GM19328 (cell line): ENCODE results near the gene PTPN6.
"Not testable (repeated sequence)": the region's sequence is repeated elsewhere in the genome, so short reads cannot be mapped to it uniquely, and the experiment has no call there.

ENCODE experiments used
- ATAC-seq: cut with Tn5 transposase; IDR thresholded peaks from one replicate; pipeline ENCODE4 v1.9.1; 2021; ENCODE audit warnings: mild to moderate bottlenecking, moderate library complexity; ENCODE audit not compliant: unreplicated experiment

Gene PTPN6

GRCh38 chr12:6950811-6951540, at the start of gene PTPN6:
PTPN6 (plus strand) TSS chr12:6951356; CDS start chr12:6951513, 157 bp downstream.
- ATAC-seq, result no peak

DNA sequence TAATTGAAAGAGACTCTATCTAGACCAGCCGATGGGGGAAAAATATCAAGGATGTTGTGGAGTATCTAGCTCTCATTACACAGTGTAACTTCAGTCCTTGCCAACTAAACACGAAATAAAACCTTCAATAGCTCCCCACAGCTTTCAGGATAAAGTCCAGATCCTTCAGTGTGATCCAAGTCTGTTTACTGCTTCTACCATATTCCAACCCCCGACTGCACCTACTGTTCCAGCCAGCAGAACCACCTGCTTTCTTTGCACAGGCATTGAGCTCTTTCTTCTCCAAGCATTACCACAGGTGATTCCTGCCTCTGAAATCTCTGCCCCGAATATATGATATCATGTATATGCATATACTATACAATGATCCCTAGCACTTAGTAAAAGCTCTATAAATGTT, 48.7 kb upstream of the PTPN6 start:
- ATAC-seq, result no peak

- ATAC-seq, result no peak
Measured at GRCh38 chr12:6903722-6904121, 47.4 kb upstream of the PTPN6 start.

DNA sequence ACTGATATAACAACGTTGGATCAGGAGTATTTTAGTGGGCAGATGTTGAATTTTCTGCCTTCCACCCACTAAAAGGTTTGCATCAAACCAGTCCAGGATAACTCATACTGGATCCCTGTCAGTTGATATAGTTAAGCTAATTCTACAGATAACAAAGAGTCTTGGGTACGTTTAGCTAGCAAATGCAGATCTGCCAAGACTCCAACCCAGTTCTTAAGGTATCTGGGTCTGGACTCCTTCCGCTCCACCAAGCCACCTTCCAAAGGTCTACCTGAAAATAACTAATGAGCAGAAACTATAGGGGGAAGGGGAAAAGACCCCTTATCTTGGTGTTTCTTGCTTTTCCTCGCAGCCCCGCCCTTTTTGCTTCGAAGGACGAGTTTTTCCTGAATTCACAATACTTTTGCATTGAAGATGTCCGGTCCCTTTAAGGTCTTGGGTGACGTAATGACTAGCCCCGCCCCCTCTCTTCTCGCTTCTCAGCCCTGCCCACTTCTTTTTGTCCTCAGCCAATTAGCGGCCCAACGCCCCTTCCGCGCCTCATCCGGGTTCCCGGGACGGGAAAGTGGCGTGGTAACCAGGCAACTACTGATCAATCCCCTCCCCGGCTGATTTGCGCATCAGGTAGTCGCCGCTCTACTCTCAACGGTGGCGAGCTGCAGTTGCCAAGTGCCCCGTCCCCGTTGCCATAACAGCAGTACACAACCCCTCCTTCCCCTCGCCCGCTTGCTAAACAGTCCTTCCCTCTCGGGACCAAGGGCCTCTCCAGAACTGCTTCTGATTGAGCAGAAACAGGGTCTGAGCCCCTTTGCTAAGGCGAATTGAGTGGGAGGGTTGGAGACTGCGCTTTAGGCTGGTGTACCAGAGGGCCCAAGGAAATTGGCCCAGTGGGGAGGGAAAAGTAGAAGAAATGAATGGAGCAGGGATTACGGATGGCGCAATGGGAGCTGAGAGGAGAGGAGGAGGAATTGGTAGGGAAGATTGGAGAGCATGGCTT, 46.6 kb upstream of the PTPN6 start, which contains the start of gene LRRC23:
Gene LRRC23 (plus strand): TSS at position 543 of the 997 bp plus-strand sequence. CDS start 812 bp downstream, outside the sequence.
- ATAC-seq, result peak; percentile 94

DNA sequence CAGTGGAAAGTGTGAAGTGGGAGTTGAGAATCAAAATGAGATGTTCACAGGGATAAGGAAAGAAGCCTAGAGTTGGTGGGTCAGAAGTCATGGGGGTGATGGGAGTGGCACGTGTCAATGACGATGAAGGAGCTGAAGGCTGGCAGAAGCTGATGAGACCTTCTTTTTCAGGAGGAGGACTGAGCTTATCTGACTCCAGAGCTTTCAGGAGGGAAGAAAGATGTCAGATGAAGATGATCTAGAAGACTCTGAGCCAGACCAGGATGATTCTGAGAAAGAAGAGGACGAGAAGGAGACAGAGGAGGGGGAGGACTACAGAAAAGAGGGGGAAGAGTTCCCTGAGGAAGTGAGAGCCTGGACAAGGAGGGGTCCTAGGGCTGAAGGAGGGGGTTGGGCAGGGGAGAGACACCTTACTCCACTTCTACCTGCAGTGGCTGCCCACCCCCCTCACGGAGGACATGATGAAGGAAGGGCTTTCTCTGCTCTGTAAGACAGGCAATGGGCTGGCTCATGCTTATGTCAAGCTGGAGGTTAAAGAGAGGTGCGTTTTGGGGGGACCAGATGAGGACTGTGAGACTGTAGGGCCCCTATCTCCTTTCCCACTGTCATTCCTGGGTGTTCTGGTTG, 45.6 kb upstream of the PTPN6 start:
- ATAC-seq, result no peak

- not testable (repeated sequence) for ATAC-seq
Measured at GRCh38 chr12:6908141-6908540, 43.0 kb upstream of the PTPN6 start.

GRCh38 chr12:6909421-6910145, 41.6 kb upstream of the PTPN6 start:
- ATAC-seq, result no peak

- ATAC-seq, result no peak
Measured at GRCh38 chr12:6912164-6912935, 38.8 kb upstream of the PTPN6 start.

DNA sequence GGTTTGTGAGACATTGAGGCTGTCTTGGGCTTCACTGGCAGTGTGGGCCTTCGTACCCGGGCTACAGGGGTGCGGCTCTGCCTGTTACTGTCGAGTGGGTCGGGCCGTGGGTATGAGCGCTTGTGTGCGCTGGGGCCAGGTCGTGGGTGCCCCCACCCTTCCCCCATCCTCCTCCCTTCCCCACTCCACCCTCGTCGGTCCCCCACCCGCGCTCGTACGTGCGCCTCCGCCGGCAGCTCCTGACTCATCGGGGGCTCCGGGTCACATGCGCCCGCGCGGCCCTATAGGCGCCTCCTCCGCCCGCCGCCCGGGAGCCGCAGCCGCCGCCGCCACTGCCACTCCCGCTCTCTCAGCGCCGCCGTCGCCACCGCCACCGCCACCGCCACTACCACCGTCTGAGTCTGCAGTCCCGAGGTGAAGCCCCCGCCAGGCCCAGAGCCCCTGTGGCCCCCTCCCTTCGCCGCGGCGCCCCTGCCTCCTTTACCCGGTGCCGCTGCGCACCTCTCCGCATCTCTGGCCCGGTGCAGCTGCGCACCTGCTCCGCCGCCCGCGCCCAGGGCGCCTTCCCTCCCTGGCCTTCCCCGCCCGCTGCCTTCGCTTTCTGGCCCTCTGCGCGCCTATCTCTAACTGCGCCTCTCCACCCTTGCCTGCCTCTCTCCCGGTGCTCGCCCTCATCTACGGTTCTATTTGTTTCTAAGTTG, 36.8 kb upstream of the PTPN6 start, which contains the start of gene ENO2:
Gene ENO2 (plus strand): TSS at position 335 of the 701 bp plus-strand sequence. CDS start 1,253 bp downstream, outside the sequence.
- ATAC-seq, result peak; percentile 55

DNA sequence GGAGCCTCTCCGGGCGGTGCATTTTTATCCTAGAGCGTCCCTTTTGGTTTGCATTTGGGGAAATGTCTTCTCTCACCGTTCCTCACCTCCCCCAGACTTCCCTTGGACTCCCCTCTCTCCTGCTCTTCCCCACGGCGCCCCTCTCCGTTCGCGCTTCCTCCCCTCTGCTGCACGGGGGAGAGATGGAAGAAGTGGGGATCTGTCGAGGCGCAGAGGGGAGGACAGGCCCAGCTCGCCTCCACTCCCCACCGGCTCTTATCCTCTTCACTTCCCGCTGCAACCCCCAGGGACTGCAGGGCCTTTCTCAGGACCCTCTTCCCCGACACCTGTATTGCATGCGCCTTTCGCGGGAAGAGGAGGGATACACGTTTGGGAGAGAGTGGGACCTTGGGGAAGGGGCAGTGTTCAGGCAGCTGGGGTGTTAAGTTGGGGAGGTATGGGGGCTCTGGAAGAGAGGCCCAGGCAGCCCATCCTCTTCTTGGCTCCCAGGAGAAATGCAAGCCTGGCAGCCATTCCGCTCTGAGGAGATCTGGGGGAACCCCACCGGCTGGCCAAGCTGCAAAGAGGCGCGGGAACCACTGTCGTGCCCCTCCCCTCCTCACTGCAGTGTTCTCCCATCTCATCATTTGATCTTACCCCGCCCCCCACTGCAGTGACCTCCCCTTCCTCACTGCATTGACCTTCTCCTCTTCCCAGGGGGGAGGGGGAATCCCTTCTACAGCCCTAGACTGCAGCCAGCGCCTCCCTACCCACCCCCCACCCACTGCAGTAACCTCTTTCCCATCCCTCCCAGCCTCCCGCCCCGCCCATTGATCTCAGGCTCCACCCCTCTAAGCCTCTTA, 36.0 kb upstream of the PTPN6 start:
- no peak for ATAC-seq

DNA sequence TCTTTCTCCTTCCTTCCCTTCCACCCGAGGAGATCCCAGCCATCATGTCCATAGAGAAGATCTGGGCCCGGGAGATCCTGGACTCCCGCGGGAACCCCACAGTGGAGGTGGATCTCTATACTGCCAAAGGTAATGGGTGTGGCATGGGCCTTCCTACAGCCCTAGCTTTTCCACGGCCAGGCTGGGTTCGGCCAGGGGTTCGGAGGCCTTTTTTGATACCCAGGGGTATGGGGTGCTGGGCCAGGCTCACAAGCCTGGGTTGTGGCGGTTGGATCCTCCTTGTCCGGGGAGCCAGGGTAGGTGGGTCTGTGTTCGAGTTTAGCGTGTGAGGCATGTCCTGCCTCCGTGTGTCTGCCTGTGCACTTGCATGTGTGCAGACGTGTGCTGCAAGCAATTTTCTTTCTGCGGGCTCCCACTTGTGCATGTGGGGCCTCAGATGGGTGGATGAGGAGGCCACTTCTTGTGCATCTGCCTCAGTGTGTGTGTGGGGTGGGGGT, 35.3 kb upstream of the PTPN6 start:
- ATAC-seq, result no peak

GRCh38 chr12:6916426-6917200, 34.5 kb upstream of the PTPN6 start:
- no peak for ATAC-seq

DNA sequence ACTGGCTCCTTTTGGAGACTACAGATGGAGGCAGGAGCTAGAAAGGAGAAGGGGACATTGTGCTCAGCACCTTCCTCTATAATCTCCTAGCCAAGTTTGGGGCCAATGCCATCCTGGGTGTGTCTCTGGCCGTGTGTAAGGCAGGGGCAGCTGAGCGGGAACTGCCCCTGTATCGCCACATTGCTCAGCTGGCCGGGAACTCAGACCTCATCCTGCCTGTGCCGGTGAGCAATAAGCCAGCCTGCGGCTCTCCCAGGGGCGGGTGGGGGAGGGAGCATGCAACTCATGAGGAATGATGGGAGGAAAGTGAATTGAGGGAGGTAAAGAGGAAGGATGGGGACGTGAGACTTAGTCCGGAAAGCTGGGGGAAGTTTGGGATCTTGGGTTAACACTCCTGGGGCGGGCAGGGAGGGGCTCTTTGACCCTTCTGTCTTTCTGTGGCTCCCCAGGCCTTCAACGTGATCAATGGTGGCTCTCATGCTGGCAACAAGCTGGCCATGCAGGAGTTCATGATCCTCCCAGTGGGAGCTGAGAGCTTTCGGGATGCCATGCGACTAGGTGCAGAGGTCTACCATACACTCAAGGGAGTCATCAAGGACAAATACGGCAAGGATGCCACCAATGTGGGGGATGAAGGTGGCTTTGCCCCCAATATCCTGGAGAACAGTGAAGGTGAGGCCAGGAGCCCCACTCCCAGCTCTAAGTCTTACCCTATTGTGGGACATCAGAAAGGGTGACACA, 33.5 kb upstream of the PTPN6 start:
- no peak for ATAC-seq

DNA sequence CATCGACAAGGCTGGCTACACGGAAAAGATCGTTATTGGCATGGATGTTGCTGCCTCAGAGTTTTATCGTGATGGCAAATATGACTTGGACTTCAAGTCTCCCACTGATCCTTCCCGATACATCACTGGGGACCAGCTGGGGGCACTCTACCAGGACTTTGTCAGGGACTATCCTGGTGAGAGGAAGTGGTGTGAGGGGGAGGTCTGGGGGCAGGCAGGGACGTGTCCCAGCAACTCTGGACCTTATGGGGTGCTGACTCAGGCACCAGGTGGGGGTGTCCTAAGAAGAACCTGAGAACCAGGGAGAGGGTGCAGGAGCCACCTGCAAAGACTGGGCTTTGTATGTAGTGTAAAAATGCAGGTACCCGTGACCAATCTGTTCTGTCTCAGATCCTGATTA, 31.6 kb upstream of the PTPN6 start:
- no peak for ATAC-seq

- no peak for ATAC-seq
Measured at GRCh38 chr12:6921539-6921938, 29.6 kb upstream of the PTPN6 start.
